Stimulated activated CD8-positive, alpha-beta memory T cell treated with anti-CD3 and anti-CD28 coated beads, Interleukin-15, amount 100 ng/mL, for 1 hour (primary cell): ENCODE results near the gene CCNA2.

ENCODE experiments used
- DNase-seq: peaks from one replicate; pipeline ENCODE4 v3.0.0-alpha.2; 2020; ENCODE audit warnings: low read depth

The CCNA2 gene

GRCh38 chr4:121773883-121774282 lies 49.8 kb downstream of the CCNA2 start:
- no peak for DNase-seq

- no peak for DNase-seq
Measured at GRCh38 chr4:121771869-121772268, 51.8 kb downstream of the CCNA2 start.

GRCh38 chr4:121769341-121769740 lies 54.3 kb downstream of the CCNA2 start:
- DNase-seq, result no peak

- no peak for DNase-seq
Measured at GRCh38 chr4:121767166-121767565, 56.5 kb downstream of the CCNA2 start.
